Germinal center (tissue), 1 donor: Measurements from ENCODE around the gene EEF1A1.
"Not testable (repeated sequence)": the region's sequence is repeated elsewhere in the genome, so short reads cannot be mapped to it uniquely, and the experiment has no call there.

Experiments
- DNase-seq: peaks from one replicate; pipeline ENCODE4 v3.0.0; 2012; ENCODE audit warnings: mixed read lengths, low spot score

EEF1A1 gene

DNA sequence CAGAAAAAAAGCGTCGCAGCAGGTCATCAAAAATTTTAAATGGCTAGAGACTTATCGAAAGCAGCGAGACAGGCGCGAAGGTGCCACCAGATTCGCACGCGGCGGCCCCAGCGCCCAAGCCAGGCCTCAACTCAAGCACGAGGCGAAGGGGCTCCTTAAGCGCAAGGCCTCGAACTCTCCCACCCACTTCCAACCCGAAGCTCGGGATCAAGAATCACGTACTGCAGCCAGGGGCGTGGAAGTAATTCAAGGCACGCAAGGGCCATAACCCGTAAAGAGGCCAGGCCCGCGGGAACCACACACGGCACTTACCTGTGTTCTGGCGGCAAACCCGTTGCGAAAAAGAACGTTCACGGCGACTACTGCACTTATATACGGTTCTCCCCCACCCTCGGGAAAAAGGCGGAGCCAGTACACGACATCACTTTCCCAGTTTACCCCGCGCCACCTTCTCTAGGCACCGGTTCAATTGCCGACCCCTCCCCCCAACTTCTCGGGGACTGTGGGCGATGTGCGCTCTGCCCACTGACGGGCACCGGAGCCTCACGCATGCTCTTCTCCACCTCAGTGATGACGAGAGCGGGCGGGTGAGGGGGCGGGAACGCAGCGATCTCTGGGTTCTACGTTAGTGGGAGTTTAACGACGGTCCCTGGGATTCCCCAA lies at the start of gene EEF1A1:
Gene EEF1A1, minus strand, starts transcription at position 345 of the 663 bp plus-strand sequence. CDS start 1,006 bp downstream, outside the sequence.
- DNase-seq: peak; percentile 94

DNA sequence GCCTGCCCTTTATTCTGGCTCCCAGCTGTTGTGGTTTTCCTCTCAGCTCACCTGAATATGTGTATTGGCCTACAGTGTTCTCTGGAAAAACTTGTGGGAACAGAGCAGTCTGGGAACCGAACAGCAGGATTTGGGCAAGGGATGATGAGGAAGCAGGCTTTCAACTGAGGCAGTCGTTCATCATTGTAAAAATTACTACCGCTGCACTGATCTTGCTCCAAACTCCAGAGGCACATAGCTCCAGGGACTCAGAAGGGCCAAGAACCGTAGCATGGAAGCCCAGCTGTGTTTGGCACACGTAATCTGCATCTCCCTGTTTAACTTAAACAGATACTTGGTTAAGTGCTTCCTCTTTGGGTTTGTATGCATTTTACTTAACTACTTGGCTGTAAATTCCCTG lies 48.3 kb upstream of the EEF1A1 start:
- DNase-seq: no peak

DNA sequence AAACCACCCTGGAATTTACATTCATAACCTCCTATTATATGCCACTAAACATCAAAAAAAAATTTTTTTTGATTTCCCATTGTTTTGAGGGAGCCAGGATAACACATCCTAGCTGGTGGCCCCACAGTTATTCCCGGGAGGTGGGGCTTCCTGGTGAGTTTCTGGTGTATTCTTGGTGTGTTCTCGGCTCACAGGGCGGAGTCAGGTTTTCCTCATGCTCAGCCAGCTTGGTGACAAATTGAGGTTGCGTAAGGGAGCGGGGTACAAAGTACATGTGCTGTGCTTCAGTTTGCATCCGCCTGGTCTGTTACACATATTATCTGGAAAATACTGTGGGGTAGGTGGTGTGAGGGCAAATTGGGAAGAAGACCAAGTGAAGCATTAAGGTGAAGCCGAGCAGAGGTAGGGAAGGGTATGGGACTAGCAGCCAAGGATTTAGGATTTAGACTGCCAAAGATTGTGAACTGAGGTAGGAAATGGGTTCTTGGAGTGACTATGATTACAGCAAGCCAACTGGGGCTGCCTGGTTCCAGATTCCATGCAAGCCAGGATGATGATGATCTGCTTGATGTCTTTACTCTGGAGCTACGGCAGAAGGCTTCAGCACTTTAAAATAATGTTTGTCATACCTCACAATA lies 46.2 kb upstream of the EEF1A1 start:
- no peak for DNase-seq

DNA sequence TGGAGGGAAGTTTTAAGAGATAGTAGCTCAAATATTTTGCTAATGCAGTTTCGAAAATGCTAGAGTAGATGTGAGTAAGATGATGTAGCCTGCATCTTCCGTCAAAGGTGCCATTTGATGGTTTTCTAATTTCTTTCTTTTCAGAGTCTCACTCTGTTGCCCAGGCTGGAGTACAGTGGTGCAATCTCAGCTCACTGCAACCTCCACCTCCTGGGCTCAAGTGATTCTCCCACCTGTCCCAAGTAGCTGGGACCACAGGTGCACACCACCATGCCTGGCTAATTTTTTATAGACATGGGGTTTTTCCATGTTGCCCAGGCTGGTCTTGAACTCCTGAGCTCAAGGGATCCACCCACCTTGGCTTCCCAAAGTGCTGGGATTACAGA lies 45.6 kb upstream of the EEF1A1 start:
- DNase-seq: not testable (repeated sequence)

DNA sequence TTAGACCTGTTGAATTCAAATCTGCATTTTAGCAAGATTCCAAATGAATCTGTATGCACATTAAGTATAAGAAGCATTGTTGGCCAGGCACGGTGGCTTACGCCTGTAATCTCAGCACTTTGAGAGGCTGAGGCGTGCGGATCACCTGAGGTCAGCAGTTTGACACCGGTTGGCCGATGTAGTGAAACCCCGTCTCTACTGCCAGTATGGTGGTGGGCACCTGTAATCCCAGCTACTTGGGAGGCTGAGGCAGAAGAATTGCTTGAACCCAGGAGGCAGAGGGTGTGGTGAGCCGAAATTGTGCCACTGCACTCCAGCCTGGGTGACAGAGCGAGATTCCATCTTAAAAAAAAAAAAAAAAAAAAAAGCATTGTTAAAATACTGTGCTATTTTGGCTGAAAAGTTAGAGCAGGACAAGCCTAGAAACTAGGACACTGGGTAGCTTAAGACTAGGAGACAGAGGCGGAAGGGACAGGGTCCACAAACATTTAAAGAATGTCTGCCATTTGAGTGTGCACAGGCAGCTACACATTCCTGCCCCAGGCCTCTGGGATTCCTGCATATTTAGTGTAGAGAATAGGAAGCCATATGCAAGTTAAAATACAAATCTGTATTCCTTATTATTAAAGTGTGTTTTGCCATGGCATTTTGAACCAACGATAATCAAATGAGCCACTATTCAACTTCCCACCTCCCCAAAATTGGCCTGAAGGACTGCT lies 45.1 kb upstream of the EEF1A1 start:
- DNase-seq: no peak

DNA sequence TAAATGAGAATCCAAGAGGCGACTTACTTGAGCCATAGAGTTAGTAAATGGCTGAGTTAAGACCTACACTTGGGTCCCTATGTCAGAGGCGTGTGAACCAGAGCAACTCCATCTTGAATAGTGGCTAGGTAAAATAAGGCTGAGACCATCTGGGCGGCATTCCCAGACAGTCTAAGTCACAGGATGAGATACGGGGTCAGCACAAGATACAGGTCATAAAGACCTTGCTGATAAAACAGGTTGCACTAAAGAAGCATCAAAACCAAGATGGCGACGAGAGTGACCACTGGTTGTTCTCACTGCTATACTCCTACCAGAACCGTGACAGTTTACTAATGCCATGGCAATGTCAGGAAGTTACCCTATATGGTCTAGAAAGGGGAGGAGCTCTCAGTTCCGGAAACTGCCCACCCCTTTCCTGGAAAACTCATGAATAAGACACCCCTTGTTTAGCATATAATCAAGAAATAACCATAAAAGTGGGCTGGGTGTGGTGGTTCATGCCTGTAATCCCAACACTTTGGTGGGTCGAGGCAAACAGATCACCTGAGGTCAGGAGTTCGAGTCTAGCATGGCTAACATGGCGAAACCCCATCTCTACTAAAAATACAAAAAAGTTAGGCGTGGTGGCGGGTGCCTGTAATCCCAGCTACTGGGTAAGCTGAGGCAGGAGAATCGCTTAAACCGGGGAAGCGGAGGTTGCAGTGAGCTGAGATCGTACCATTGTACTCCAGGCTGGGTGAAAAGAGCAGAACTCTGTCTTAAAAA lies 43.9 kb upstream of the EEF1A1 start:
- no peak for DNase-seq

DNA sequence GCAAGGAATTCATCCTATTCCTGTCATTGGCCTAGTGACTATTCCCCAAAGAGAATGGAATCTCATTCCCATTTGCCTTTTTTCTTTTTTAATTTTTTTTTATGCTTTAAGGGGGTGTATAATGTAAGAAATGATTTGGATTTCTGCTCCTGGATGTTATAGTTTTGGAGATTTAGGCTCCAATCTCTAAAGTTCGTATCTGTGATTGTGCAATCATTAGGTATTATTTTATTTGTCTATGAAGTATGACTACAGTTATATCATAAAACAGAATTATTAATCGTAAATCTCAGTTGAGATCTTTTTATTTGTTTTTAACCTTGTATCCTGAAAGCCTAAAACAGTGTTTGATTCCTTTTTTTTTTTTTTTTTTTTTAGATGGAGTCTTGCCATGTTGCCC lies 41.7 kb upstream of the EEF1A1 start:
- no peak for DNase-seq

DNA sequence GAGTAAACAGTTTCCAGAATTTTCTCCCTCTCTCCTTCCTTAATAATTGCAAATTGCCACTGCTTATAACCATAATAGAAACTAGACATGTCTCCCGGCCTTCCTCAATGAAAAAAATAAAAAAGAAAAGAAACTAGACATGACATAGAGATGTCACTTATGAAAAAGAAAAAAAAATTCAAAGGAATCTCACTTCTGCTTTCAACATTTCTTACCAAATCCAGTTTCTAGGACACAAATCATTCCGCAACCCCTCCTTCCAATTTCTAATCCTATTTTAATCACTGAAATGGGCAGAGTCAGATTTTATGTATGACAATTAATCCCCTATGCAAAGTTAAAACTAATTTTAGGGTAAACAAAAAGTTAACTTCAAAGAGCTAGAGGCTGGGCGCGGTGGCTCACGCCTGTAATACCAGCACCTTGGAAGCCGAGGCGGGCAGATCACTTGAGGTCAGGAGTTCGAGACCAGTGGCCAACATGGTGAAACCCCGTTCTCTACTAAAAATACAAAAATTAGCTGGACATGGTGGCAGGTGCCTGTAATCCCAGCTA lies 40.1 kb upstream of the EEF1A1 start:
- no peak for DNase-seq

DNA sequence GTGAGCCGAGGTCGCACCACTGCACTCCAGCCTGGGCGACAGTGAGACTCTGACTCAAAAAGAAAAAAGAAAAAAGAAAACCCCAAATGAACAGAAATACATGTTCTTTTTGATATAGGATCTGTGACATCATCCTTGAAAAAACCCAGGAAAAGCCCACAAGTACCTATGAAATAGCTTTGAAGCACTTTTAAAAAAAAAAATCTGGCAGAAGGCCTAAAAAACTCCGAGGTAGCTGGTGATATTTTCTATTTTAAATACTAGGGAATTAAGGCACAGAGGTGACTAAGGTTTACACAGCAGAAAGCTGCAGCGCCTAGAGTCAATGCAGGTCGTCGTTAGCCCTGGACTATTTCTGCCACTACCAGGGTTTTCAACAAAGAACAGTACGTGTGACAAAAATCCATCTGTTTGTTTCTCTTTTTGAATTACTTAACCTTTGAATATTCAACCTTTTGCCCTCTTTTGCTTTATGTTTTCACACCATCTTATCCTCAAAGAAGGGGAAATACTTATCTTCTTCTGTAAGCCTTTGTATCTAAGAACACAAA lies 39.4 kb upstream of the EEF1A1 start:
- DNase-seq: no peak

DNA sequence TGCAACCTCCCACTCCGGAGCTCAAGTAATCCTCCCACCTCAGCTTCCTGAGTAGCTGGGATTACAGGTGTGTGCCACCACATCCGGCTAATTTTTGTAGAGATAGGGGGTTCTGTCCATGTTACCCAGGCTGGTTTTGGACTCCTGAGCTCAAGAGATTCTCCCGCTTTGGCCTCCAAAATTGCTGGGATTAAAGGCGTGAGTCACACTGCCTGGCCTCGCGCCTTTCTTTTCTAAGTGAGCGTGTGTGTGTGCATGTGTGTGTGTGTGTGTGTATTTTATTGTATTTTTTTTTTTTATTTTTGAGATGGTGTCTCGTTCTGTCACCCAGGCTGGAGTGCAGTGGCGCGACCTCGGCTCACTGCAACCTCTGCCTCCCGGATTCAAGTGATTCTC lies 38.6 kb upstream of the EEF1A1 start:
- not testable (repeated sequence) for DNase-seq

DNA sequence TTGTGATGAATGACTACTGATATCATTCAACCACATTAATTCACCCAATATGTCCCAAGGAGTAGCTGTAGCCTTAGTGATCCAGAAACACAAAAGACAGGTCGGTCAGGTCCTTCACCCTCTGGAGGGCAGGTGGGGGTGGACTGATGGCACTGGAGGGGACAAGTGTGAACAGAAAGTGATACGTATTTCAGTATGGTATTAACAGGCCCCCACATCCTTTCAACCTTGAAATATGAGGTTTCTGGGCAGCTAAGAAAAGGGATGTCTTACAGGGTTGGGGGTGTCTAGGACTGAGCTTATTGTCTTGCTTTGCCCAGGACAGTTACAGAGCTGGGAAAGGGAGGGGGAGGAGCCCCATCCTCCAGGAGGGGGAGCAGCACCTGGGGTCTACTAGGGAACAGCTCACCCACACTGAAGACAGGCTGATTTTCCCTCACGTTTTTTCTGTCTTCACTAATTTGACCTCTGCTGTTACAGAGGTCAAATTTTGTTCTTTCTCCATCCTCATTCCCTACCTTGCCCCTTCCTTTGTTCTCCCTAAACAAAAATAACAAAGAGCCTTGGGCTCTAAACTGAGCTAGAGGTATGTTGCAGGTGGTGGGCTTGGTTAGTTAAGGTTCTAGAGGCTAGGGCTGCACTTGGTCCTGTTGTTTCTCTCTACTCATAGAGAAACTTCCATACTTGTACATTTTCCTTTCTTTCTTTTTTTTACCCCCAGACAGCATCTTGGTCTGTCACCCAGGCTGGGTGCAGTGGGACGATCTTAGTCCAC lies 38.0 kb upstream of the EEF1A1 start:
- no peak for DNase-seq

DNA sequence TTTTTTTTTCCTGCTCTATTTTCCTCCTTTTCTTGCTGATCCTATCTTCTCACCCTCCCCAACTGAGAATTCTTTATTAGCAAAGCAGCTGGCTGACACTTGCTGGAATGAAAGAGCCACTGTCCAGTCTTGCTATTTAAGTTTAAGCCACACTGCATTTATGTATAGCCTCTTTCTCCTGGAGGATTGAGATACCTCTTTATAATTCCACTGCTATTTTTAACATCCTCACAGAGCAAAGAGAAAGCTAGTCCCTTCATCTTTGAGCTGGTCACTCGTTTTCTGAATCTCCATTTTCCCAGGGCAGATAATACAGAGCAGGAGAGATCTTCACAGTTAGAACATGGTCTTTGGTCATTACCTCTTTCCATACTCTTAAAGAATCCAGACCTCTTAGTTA lies 36.0 kb upstream of the EEF1A1 start:
- no peak for DNase-seq

DNA sequence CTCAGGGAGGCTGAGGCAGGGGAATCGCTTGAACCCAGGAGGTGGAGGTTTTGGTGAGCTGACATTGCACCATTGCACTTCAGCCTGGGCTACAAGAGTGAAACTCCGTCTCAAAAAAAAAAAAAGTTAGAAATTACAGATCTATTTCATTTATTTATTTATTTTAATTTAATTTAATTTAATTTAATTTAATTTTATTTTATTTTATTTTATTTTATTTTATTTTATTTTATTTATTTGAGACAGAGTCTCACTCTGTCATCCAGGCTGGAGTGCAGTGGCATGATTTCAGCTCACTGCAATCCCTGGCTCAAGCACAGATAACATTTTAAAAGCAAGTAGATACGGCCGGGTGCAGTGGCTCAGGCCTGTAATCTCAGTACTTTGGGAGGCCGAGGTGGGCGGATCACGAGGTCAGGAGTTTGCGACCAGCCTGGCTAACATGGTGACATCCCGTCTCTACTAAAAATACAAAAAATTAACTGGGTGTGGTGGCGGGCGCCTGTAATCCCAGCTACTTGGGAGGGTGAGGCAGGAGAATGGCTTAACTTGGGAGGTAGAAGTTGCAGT lies 34.6 kb upstream of the EEF1A1 start:
- DNase-seq: not testable (repeated sequence)

DNA sequence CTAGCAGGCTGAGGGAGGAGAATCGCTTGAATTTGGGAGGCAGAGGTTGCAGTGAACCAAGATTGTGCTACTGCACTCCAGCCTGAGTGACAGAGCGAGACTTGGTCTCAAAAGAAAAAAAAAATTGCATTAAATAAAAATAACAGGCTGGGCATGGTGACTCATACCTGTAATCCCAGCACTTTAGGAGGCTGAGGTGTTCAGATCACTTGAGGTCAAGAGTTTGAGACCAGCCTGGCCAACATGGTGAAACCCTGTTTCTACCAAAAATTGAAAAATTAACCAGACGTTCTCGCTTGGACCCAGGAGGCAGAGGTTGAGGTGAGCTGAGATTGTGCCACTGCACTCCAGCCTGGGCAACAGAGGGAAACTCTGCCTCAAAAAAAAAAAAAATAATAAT lies 30.3 kb upstream of the EEF1A1 start:
- not testable (repeated sequence) for DNase-seq

DNA sequence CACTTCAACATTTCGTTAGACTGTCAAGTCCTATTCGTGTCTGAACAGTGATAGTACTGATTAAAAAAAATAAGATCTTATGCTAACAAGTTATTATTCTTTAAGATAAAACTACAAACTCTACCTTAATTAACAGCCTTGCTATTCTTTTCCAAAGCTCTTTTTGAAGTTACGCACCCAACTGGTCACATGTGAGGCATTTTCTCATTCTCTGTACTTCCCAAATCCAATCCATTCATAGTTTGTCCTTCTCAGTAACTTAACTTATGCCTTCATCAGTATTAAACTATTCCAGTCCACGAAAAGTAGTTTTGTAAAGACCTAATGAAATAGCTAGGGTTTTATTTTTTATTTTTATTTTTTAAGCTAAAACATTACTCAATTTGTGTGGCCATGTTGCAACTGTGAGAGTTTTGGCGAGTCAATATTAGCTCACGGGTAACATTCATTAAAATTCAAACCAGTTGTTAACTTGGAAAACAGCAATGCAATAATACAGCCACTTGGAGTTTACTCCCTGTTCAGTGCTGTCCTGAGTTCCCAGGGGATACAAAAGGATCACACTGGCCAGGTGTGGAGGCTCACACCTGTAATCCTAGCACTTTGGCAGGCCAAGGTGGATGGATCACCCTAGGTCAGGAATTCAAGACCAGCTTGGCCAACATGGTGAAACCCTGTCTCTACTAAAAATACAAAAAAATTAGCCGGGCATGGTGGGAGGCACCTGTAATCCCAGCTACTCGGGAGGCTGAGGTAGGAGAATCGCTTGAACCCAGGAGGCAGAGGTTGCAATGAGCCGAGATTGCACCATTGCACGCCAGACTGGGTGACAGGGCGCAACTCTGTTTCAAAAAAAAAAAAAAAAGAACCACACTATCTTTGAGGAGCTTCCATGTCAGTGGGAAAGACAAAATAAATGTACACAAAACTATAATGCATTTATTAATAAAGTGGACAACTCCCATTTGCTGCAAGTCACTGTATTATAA lies 27.9 kb upstream of the EEF1A1 start:
- no peak for DNase-seq

DNA sequence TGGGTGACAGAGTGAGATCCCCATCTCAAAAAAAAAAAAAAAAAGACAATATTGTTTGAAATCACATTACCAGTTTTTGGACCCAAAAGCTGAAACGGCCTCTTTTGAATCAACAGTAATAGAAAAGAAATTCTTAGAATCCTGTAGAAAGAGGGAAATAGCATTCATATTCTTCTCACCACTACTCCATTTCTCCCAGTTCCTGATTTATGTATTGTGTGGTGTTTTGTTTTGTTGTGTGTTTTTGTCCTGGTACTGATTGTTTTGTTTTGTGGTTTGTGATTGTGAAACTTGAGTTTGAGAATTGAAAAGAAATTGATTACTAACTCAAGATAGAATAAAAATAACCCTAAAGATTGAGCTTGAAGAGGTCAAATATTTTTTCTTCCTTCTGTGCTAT lies 26.2 kb upstream of the EEF1A1 start:
- DNase-seq: no peak

DNA sequence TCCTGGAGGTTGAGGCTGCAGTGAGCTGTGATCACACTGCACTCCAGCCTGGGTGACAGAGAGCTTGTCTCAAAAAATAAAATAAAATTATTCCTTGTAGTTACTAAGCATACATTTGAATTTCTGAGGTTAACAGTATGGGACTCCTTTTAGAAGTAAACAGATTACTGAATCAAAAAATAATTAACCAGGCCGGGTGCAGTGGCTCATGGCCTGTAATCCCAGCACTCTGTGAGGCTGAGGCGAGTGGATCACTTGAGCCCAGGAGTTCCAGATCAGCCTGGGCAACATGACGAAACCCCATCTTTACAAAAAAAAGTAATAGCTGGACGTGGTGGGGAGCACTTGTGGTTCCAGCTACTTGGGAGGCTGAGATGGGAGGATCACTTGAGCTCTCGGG lies 22.1 kb upstream of the EEF1A1 start:
- DNase-seq: no peak

DNA sequence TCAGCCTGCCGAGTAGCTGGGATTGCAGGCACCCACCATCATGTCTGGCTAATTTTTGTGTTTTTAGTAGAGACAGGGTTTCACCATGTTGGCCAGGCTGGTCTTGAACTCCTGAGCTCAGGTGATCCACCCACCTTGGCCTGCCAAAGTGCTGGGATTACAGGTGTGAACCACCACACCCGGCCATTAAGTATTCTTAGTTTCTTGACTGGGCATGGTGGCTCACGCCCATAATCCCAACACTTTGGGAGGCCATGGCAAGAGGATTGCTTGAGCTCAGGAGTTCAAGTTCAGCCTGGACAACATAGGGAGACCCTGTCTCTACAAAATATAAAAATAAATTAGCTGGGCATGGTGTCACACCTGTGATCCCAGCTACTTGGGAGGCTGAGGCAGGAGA lies 21.6 kb upstream of the EEF1A1 start:
- DNase-seq: not testable (repeated sequence)

DNA sequence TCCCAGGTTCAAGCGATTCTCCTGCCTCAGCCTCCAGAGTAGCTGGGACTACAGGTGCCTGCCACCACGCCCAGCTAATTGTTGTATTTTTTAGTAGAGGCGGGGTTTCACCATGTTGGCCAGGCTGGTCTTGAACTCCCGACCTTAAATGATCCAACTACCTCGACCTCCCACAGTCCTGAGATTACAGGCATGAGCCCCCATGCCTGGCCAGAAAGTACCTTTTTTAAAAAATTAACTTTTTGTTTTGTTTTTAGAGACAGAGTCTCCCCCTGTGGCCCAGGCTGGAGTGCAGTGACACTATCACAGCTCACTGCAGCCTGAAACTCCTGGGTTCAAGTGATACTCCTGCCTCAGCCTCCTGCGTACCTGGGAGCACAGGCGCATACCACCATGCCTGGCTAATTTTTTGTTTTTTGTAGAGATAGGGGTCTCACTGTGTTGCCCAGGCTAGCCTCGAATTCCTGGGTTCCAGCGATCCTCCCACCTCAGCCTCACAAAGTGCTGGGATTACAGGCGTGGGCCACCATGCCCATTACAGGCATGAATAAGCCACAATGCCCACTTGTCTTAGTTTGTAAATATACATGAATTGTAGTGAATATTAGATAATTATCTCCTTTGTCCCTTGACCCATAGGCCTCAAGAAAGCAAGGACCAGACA lies 17.4 kb upstream of the EEF1A1 start:
- DNase-seq: no peak
